Astrocyte (in vitro differentiated cells and primary cell): ENCODE results near the gene PRR7. TPM values are rescaled to one million over a fixed set of nuclear protein-coding genes. Genes with fewer than 3 reads are reported as not detected.

Experiments used
- DNase-seq: peaks from one replicate; pipeline ENCODE4 v3.0.0-alpha.2; 2010; ENCODE audit warnings: low read depth
- FAIRE-seq: peaks from 2 replicates; lab custom pipeline; 2011; peaks lifted over from hg19 to GRCh38; lab: Jason Lieb, UNC
- H2AFZ ChIP-seq: 2 replicates; pipeline ENCODE4 v1.6.0; 2012; ENCODE audit warnings: low read depth, low read length, inconsistent platforms
- H3K27ac ChIP-seq: 2 replicates; pipeline ENCODE4 v1.5.1; 2011; ENCODE audit warnings: low read depth, low read length, inconsistent platforms
- H3K27me3 ChIP-seq: 2 replicates; pipeline ENCODE4 v1.6.0; 2011; ENCODE audit warnings: low read length, inconsistent platforms; ENCODE audit not compliant: insufficient read depth
- H3K36me3 ChIP-seq: 2 replicates; pipeline ENCODE4 v1.5.1; 2011; ENCODE audit warnings: low read length, inconsistent platforms; ENCODE audit not compliant: insufficient read depth
- H3K4me1 ChIP-seq: 2 replicates; pipeline ENCODE4 v1.5.1; 2011; ENCODE audit warnings: low read length, inconsistent platforms; ENCODE audit not compliant: insufficient read depth
- H3K4me2 ChIP-seq: 2 replicates; pipeline ENCODE4 v1.6.0; 2012; ENCODE audit warnings: low read length, inconsistent platforms
- H3K4me3 ChIP-seq: 2 replicates; pipeline ENCODE4 v1.5.1; 2011; ENCODE audit warnings: low read depth, mild to moderate bottlenecking, low read length, inconsistent platforms; ENCODE audit not compliant: insufficient read depth
- H3K79me2 ChIP-seq: 2 replicates; pipeline ENCODE4 v1.6.0; 2012; ENCODE audit warnings: mild to moderate bottlenecking, low read length, inconsistent platforms; ENCODE audit not compliant: insufficient read depth
- H3K9ac ChIP-seq: 2 replicates; pipeline ENCODE4 v1.6.0; 2012; ENCODE audit warnings: mild to moderate bottlenecking, low read length, inconsistent platforms
- H3K9me3 ChIP-seq: 2 replicates; pipeline ENCODE4 v1.5.1; 2012; ENCODE audit warnings: low read depth, mild to moderate bottlenecking, low read length, inconsistent platforms; ENCODE audit not compliant: insufficient read depth
- H4K20me1 ChIP-seq: 2 replicates; pipeline ENCODE4 v1.6.0; 2012; ENCODE audit warnings: low read length, inconsistent platforms; ENCODE audit not compliant: insufficient read depth
- H3K27ac Mint-ChIP-seq: one replicate; pipeline ENCODE4 v1.8.0; 2021; ENCODE audit warnings: mild to moderate bottlenecking, mixed read lengths; ENCODE audit not compliant: unreplicated experiment
- H3K27me3 Mint-ChIP-seq: one replicate; pipeline ENCODE4 v1.8.0; 2021; ENCODE audit warnings: low read depth, mixed read lengths; ENCODE audit not compliant: unreplicated experiment
- H3K36me3 Mint-ChIP-seq: one replicate; pipeline ENCODE4 v1.8.0; 2021; ENCODE audit warnings: low read depth, mixed read lengths; ENCODE audit not compliant: unreplicated experiment
- H3K4me1 Mint-ChIP-seq: one replicate; pipeline ENCODE4 v1.8.0; 2021; ENCODE audit warnings: low read depth, mixed read lengths; ENCODE audit not compliant: unreplicated experiment
- H3K4me3 Mint-ChIP-seq: one replicate; pipeline ENCODE4 v1.8.0; 2021; ENCODE audit warnings: mild to moderate bottlenecking, moderate library complexity, mixed read lengths; ENCODE audit not compliant: unreplicated experiment
- H3K9me3 Mint-ChIP-seq: one replicate; pipeline ENCODE4 v1.8.0; 2021; ENCODE audit warnings: mild to moderate bottlenecking, mixed read lengths; ENCODE audit not compliant: unreplicated experiment
- EZH2 ChIP-seq: IDR thresholded peaks from 2 replicates; pipeline ENCODE4 v1.6.1; 2012; ENCODE audit warnings: mild to moderate bottlenecking, low read length, inconsistent platforms; ENCODE audit not compliant: insufficient read depth
- total RNA-seq: library from RNA; stranded (reverse); gene quantifications from 2 replicates; pipeline ENCODE4 v1.2.1, GENCODE V29; 2021
- TF ChIP-seq, protein P1 (sequence below): IDR thresholded peaks from 2 replicates; pipeline ENCODE4 v1.5.1; 2011; ENCODE audit warnings: low read depth, mild to moderate bottlenecking, inconsistent platforms, low read length, moderate library complexity; ENCODE audit not compliant: insufficient read depth

PRR7 gene
- total RNA-seq, 1 donor from 2014 or later, result 9.9 TPM

DNA sequence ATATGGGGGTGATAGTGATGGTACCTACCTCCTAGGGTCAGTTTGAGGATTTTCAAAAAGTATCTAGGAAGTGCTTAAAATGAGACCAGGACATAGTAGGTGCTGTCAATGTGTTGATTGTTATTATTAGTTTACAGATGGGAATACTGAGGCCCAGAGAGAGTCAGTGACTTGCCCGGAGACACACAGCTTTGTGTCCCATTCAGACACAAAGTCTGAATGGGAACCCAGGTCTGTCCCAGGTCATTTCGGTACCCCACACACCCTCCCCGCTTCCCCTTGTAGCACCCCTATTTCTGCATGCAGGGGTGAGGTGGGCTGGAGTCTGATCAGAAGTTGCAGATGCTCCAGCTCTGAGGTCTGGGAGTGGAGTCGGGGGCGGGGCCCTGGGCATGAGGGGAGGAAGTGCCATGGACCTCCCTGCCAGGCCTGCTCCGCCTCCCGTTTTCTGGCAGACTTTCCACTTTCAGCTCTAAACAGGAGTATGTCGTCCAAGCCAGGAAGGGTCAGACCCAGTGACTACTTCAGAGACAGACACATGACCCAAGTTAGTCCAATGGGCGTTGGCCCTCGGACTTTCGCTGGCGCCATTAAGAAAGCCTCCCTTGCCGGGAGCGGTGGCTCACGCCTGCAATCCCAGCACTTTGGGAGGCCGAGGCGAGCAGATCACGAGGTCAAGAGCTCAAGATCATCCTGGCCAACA is 30.1 kb downstream of the PRR7 start:
- H3K9ac ChIP-seq, result no peak overlapping the region
- peaks cover 42% of the 10 kb centered on the region for H4K20me1 ChIP-seq
- H3K27me3 Mint-ChIP-seq, result no peaks in the 10 kb centered on the region
- H3K9me3 ChIP-seq, result no peaks in the 10 kb centered on the region
- DNase-seq (peak; percentile 74), FAIRE-seq (no peak)
- no peak overlapping the region for H3K4me3 Mint-ChIP-seq
- H3K27ac Mint-ChIP-seq, result peak overlapping the region; percentile 92
- no peaks in the 10 kb centered on the region for H3K36me3 ChIP-seq
- H3K36me3 Mint-ChIP-seq, result peaks cover 6% of the 10 kb centered on the region
- peaks cover 49% of the 10 kb centered on the region for H3K4me1 Mint-ChIP-seq
- no peak overlapping the region for H3K27ac ChIP-seq
- no peak overlapping the region for H3K4me2 ChIP-seq
- H3K4me1 ChIP-seq, result peaks cover 37% of the 10 kb centered on the region
- no peak overlapping the region for H2AFZ ChIP-seq
- H3K9me3 Mint-ChIP-seq, result no peaks in the 10 kb centered on the region
- peaks cover 14% of the 10 kb centered on the region for H3K79me2 ChIP-seq
- no peaks in the 10 kb centered on the region for H3K27me3 ChIP-seq
- H3K4me3 ChIP-seq, result no peak overlapping the region
- TF ChIP-seq, protein P1, sequence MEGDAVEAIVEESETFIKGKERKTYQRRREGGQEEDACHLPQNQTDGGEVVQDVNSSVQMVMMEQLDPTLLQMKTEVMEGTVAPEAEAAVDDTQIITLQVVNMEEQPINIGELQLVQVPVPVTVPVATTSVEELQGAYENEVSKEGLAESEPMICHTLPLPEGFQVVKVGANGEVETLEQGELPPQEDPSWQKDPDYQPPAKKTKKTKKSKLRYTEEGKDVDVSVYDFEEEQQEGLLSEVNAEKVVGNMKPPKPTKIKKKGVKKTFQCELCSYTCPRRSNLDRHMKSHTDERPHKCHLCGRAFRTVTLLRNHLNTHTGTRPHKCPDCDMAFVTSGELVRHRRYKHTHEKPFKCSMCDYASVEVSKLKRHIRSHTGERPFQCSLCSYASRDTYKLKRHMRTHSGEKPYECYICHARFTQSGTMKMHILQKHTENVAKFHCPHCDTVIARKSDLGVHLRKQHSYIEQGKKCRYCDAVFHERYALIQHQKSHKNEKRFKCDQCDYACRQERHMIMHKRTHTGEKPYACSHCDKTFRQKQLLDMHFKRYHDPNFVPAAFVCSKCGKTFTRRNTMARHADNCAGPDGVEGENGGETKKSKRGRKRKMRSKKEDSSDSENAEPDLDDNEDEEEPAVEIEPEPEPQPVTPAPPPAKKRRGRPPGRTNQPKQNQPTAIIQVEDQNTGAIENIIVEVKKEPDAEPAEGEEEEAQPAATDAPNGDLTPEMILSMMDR, result no peak
- TF ChIP-seq EZH2, result no peak

DNA sequence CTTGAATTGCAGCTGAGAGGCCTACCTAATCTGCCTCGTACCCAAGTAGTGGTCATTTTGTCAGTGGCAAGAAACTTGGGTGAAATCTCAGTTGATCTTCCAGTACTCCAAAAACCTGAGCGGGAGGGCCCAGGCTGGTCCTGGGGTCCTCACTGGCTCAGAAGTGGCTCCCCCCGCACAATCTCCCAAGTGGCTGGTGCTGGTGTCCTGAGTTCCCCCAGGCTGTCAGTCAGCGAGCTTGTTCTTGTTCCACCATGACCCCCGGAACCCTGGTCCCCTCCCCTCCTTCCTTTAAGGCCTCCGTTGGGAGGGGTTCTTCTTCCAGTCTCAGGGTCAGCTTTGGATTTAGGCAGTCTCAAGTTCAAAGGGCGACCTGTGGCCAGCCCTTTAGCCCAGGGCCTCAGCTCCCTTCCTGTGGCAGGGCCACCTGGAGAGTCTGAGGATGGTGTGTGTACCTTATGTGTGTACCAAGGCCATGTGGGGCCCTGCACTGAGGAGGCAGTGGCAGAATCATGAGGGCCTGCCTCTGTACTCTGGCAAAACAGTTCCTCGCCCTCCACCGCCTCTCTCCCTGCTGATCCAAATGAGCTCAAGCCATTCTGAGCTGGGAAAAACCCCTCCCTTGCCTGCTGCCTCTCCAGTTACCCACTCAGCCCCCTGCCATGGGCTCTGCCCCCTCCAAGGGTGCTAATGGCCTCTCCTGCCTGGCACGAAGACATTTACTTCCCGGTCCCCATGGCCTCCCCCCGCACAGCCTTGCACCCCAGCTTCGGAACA is 31.3 kb downstream of the PRR7 start:
- no peaks in the 10 kb centered on the region for H3K27me3 ChIP-seq
- peaks cover 10% of the 10 kb centered on the region for H3K36me3 Mint-ChIP-seq
- no peaks in the 10 kb centered on the region for H3K27me3 Mint-ChIP-seq
- H3K9ac ChIP-seq, result no peak overlapping the region
- no peak overlapping the region for H3K4me3 ChIP-seq
- peak overlapping the region; percentile 60 for H3K4me3 Mint-ChIP-seq
- no peak for DNase-seq
- no peaks in the 10 kb centered on the region for H3K36me3 ChIP-seq
- peak overlapping the region; percentile 89 for H3K27ac Mint-ChIP-seq
- no peak for TF ChIP-seq EZH2
- TF ChIP-seq, protein P1, result no peak
- H3K4me2 ChIP-seq, result no peak overlapping the region
- FAIRE-seq, result no peak
- no peaks in the 10 kb centered on the region for H3K9me3 Mint-ChIP-seq
- peaks cover 58% of the 10 kb centered on the region for H3K4me1 Mint-ChIP-seq
- H2AFZ ChIP-seq, result no peak overlapping the region
- no peaks in the 10 kb centered on the region for H3K9me3 ChIP-seq
- peaks cover 1% of the 10 kb centered on the region for H3K79me2 ChIP-seq
- H4K20me1 ChIP-seq, result peaks cover 44% of the 10 kb centered on the region
- no peak overlapping the region for H3K27ac ChIP-seq
- peaks cover 36% of the 10 kb centered on the region for H3K4me1 ChIP-seq
